Measurements from ENCODE around the gene ARHGEF11.

Gene ARHGEF11

DNA sequence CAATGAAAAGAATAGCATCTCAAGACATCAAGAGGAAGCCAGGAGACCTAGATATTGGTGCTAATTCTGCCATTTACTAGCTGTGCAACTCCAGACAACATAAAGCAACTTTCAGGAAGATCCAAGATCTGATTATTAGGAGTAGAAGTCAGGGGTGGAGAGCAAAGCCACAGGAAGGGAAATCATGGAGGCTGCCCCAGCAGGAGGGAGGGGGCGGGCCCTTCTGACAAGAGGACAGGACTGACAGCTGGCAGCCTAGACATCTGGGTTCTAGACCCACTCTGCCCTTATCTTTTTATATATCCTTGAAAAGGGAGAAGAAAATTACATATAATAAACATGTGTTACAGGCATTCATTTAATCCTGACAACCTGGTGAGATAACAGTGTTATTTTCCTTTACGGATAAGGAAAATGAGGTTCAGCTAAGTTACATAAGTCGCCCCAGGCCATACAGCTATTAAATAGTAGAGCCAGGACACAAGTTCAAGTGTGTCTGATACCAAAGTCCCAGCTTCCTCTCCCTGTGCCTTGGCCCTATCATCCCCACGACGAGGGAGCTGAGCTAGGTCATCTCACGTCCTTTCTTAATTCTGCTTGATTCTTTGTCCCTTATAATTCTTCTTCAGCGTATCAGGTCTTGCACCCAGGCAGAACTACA lies 46.6 kb downstream of the ARHGEF11 start:
- no peak for DNase-seq

DNA sequence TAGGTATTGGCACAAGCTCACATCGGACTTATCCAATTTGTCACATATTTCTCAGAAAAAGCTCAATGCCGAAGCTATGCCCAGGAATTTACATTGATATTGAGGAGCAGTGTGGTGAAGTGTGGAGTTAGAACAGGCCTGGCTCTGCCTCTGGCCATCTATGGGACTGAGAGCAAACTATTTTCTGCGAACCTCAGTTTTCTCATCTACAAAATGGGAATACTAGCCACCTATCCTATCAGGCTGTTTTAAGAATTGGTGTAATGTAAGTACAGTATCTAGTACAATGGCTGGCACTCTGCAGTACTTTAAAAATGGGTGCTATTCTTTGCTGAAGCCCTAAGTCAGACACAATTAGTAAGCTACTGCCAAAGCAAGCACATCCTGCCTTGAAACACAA lies 47.2 kb downstream of the ARHGEF11 start:
- DNase-seq, result no peak

DNA sequence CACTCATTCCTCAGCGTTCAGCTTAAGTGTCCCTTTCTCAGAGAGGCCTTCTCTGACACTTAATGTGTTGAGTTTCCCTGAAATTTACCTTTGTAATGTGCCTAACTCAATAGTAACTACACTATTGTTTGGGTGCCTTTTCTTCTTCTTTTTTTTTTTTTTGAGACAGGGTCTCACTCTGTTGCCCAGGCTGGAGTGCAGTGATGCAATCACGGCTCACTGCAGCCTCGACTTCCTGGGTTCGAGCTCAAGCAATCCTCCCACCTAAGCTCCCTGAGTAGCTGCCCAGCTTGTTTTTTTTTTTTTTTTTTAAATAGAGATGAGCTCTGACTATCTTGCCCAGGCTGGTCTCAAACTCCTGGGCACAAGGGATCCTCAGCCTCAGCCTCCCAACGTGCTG lies 50.1 kb downstream of the ARHGEF11 start:
- DNase-seq, result no peak

DNA sequence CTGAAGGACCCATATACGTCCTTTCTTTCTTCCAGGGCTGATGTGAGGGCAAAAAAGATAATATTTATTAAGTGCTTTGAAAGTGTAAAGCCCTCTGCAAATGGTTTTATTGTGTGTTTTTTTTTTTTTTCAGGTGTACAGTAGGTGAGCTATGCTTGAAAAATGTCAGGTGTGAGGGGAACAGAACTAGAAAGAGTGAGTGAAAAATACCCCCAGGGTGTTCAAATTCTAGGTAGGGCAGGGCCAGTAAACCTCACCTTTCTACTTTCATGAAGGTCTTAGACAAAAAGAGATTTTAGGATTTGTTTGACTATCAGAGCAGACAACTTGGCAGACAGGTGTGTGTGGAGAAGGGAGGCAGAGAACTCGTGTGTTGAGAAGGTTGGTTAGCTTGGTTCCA lies 51.3 kb downstream of the ARHGEF11 start:
- DNase-seq, result no peak

DNA sequence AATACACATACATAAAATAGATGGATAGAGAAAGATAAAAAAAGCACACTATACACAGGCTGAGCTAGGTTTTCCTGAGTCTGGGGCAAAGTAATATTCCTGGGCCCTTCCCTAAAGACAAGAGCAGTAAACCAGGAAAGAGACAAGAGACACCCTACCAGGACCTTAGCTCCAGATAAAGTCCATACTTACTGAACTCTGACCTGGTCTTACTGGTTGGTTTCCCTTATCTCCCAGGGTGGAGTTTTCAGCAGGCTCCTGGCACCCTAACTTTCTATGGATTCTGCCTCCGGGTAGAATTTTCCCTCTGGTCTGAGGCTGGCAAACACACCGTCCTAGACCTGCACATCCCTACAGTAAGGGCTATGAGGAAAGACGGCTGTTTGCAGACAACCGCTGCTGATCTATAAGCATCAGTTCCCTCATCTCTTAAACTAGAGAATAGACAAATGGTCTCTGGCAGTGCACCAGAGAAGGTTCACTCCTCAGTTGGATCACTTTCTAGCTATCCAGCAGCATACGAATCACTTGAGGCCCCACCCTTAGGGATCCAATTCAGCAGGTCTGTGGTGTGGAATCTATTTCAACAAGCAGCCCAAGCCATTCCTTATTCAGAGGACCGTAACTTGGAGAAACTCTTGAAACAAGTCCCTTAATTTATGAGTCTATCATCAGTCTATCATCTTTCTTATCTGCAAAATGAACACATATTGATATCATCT lies 52.0 kb downstream of the ARHGEF11 start:
- no peak for DNase-seq

DNA sequence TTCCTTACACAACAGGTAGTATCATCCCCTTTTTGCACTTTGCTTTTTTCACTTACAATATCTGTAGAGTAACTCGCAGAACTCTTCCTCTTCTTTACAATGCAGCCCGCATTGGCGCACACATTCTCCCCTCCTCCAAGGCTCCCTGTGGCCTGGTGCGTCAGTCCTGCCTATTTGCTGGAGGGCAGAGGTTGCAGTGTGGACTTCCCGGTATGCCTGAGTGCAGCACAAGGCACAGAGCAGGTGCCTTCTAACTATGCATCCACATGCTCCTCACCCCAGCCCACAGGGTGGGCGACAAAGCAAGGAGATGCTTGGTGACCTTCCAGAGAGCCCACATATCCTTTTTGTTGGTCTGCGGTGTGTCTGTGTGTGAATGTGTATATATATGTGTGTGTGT lies 53.3 kb downstream of the ARHGEF11 start:
- DNase-seq, result no peak

DNA sequence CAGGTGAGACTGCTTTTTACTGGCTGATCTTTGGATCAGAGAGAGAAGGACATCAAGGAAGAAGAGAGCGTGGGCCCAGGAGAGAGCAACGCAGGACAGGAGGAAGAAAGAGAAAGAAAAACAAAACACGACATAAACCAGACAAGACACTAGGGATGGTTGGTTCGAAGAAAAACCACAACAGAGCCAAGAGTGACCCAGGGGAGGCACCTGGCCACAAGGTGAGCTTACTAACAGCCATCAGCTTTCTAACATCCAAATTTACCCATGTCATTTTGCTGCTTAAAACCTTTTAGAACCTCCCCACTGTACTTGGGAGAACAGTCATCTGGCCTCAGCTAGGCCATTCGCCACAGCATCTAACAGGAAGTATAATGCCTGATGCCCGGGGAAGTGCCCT lies 57.8 kb downstream of the ARHGEF11 start:
- DNase-seq, result no peak

DNA sequence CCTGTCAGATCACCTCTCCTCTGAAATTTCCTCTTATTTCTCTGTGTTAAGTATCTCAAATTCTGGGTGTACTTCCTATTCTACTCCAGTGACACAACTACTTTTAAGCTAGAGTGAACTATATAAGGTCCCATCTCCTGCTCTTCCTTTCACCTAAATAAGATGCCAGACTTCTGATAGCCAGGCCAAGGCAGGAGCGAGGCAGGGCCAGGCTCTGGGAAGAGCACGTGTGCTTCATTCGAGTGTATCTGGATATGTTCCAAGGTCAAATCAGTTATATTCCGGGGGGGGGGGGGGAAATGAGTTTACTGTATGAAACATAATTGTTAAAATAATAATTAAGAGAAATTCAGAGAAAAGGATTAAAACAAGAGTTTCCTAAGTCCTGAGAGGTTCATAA lies 65.0 kb downstream of the ARHGEF11 start:
- DNase-seq, result no peak

DNA sequence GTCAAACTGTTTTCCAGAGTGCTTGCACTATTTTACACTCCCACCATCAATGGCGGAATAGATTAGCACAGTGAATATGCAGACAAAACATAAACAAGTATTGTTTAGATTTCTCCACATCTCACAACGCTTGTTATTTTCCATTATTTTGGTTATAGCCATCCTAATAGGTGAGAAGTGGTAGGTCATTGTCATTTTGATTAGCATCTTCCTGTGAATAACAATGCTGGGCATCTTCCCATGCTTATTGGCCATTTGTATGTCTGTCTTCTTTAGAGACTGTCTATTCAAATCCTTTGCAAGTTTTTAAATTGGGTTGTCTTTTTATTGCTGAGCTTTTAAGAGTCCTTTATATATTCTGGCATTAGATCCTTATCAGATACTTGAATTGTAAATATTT lies 70.5 kb downstream of the ARHGEF11 start:
- DNase-seq, result no peak

DNA sequence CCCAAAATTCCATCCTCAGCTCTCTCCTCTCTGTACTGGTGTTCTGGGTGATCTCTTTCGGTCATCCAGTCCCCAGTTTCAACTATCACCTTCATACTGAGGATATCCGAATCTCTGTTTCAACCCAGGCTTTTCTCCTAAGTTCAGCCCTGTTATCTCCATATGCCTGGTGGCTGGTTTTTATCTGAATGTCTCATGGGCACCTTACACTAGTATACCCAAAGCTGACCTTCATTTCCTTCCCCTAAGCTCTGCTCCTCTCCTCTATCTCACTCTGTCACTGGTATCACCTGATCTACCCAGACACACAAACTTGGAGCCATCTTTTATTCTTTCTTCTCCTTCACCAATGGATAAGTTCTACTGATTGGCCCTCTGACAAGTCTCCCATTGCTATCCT lies 72.1 kb downstream of the ARHGEF11 start:
- no peak for DNase-seq

DNA sequence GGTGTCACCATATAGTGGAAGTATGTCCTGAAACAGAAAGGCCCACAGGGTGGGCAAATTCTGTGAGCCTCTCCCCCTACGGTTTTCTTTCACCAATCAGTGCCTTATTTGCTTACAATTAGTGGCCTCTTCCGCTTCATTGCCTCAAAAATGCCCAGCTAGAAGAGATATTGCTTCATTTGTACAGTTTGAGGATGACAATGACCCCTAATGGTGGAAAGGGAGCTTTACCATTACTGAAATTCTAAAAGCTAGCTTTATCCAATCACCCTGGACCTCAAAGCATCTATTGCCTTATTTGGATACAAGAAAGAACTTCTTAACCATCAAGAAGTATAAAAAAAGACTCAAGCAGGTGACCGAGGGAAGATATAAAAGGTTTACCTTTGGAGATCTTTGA lies 75.5 kb downstream of the ARHGEF11 start:
- DNase-seq, result no peak

DNA sequence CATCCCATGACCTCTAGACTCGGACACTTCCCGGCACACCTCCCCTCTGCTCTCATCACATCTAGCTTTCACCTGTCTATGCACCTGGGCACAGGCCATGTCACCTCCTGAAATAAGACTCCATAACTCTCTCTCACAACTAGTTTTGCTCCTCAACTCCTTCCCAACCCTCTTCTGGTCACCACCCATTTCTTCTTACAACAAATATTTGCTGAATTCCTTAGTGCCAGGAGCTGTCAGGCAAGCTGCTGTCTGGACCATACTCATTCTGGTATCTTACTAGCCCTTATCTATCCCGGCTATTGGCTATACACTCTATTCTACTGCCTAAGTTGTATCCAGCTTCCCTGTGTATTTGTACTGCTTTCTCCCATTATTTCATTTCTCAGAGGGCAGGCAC lies 76.0 kb downstream of the ARHGEF11 start:
- no peak for DNase-seq

DNA sequence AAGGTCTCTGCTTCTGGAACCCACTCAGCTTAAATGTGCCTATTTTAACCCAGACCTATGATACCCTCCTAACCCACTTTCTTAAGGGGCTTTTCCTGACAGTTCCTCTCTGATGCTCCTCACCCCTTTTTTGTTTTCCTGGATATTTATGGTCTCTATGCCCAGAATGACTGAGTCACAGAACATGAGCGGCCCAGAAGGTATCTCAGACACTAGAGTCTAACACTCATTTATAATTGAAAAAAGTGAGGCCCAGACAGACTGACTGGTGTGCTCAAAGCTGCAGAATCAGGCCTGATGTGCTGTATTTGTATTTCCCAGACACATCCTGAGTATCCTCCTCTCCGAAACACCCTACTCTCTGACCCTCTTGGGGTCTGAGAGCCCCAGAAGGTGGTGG lies 81.1 kb downstream of the ARHGEF11 start:
- no peak for DNase-seq

DNA sequence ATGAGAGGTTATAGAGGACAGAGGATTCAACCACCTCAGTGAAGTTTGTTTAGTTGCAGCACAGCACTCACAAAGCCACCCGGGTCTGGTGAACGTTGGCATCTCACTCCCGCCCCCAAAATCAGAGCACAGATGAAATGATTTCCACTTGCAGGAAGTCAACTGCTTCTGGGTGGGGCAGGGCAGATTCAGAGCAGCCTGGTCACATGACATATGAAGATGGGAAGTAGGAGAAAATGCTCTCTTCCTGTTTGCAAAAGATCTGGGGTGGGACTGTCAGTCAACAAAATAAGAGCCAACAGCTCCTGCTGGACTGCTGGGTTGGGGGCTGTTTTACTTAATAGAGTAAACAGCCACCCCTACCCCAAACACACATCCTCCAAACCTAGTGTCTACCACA lies 81.9 kb downstream of the ARHGEF11 start:
- peak; percentile 20 to 38 for DNase-seq

DNA sequence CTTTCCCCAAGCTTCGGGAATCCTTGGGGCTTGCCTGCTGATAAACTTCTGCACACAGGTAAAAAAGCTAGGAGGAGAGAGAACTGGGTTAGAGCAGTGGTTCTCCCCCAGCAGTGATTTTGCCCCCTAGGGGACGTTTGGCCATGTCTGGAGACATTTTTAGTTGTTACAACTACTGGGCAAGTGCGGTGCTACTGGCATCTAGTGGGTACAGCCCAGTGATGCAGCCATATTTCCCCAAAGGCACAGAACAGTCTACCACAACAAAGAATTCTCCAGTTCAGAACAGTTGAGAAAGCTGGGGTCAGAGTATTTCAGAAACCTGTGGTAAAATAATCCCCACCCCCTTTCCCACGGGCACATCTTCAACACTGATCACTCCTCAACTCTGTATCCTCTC lies 83.8 kb downstream of the ARHGEF11 start:
- peak in 1 of 2 donors; percentile 27 for DNase-seq

DNA sequence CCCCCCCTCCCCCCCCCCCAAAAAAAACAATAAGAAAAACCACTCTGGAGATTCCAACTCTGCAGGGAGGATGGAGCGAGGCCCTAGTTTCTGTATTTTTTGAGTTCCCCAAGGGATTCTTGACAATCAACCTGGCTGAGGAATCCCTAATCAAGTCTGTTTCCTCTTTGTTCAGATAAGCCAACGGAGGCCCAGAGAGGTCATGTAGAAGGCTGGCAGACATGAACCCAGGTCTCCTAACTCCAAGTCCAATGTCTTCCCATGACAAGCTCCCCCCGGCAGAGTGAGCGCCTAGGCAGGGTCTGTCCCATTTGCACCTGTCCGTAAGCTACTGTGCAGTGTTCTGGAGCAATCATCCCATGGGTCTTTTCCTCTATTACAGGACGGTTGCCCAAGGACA lies 85.6 kb downstream of the ARHGEF11 start:
- DNase-seq, result no peak

DNA sequence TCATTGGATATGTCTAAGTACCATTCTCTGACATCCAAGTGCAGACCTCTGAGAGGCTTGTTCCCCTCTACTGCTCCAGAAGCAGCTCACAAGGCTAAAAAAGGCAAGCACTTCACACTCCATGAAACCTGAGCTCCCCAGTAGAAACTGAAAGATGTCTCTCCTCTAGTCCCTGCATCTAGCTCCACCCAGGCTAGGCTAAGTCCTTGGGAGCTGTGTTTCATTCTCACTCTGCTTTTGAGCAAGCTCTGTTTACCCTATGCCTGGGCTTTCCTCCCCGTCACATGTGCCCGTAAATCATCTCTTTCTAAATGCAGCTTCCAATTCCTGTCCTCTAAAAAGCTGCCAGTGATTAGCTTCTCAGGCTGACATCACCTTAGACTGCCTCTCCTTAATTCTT lies 86.1 kb downstream of the ARHGEF11 start:
- no peak for DNase-seq

DNA sequence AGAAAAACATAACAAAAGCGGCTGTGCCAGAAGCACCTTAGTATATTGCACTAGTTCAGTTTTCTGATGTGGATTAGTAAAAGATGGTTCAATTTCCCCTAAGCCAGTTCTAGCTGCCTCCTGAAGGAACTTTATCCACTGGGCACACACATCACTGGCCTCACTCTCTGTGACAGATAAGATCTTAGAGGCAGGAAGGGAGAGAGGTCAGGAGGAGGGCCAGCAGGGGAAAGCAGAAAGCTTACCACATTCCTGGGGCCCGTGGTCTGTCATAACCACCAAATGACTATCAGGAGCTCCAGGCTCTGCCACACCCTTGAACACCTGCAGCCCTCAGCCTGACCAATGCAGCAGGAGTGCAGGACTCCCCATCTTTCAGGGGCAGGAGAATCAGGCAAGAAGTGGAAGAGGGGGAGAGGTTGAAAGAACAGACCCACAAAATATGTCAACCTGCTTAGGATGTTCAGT lies 87.3 kb downstream of the ARHGEF11 start:
- no peak for DNase-seq

DNA sequence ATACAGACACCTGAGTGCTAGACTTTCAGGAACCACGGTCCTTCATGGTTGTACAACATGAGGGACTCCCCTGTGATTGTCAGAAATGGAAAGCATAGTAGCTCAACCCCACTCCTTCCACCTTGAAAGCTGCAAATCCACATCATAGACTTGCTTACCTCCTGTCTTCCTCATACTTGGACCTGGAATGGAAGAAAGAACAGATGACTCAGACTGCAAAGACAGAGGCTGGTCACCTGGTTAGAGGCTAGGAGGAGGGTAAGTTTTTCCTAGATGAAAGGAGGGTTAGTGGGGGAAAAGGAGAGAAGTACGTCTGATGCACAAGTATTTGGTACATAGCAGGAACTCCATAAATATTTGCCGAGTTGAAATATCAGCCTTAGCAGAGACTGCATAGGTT lies 87.9 kb downstream of the ARHGEF11 start:
- no peak for DNase-seq

DNA sequence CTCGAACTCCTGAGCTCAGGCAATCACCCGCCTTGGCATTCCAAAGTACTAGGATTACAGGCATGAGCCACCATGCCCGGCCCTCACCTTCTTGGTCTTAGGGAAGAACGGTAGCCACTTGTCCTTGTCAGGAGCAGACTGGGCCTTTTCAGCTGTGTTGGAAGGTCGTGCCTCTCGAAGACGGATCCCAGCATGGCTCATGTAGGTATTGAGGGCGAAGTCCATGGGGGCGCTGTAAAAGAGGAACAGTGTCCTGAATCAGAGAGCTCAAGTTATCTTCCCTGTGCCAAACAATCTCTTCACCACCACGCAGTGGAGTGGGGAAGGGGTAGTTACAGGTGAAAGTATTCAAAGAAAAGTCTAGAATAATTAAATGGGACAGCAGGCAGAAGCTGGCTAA lies 89.2 kb downstream of the ARHGEF11 start:
- DNase-seq, result no peak

DNA sequence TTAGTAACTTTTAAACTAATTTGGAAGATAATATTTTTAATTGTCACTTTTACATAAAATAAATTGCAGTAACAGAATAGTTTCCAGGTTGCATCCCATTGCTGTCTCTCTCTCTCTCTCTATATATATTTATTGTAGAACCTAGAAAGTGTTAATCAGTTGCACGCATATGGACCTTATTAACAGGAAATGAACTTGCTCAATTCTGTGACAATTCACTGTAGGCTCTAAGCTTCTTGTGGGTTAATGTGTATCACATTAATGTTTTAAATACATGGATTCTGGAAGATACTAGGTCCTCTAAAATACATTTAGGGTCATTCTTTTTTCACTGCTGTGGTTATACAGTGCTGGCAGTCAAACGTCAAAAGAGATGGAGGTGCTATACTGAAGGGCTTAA lies 92.0 kb downstream of the ARHGEF11 start:
- DNase-seq, result no peak

DNA sequence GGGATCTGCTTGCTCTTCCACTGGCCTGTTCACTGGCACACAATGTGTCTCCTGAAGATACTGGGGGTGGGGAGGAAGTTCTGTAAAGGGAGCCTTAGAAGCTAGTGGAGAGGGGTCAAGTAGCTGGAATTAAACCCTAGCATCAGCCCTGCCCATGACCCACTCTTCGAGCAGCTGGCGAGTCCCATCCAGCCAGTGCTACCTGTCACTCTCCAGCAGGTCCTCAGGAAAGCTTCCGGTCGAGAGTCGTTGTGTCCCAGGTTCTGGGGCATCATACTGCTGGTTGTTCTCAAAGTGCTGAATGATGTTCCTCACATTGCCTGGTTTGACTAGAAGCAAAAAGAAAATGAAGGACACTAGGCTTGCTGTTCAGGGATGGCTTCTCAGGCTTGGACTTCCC lies 94.2 kb downstream of the ARHGEF11 start:
- DNase-seq, result no peak

DNA sequence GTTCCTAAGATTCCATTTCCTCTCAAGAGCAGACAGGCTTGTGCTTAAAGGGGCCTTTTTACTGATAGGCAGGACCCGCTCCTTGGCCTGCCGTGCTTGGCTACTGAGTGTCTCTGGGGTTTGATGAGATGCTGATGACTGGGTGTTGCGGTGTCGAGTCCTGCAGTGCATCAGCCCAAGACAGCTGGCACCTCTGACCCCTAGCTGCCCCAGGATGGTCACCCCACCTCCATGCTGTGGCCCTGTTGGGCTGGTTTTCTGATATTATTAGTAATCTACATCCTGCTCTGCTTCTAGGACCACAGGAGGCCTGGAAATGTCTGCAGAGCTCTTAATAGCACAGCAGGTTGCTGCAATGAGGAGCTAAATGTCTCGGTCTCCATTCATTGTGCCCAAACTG lies 96.4 kb downstream of the ARHGEF11 start:
- no peak for DNase-seq

DNA sequence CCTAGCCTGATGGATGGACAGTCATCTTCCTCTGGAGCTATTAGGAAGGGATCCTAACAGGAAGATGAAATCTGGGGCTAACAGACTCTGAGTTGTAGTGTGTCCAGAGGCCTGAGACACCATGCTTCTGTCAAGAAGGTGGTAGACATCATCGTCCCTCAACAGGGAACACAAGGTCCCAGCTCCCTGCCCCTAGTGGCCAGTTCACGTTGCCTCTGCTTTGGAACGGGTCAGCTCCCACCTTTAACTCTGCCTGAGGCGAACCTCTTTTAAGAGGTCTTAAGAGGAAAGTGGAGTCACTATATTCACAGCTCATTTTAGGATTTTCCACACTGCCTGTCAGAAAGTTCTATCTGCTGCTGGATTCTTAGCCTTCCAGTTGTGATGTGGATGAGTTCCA lies 96.8 kb downstream of the ARHGEF11 start:
- DNase-seq, result no peak
